AG04449 (cell line): ENCODE measurements around the gene MYO5C.

ENCODE experiments used
- CTCF ChIA-PET: fragments of 350-600 bp; formaldehyde crosslinking; extraction: SDS; loops from one replicate; lab custom pipeline; 2021; ENCODE audit warnings: antibody characterized with exemption; lab: Yijun Ruan, JAX
- POLR2A ChIA-PET: fragments of 400-600, 350-600 bp; formaldehyde crosslinking; extraction: SDS; loops from one replicate; lab custom pipeline; 2020; ENCODE audit warnings: antibody characterized with exemption, inconsistent platforms; lab: Yijun Ruan, JAX
- DNase-seq: peaks from one replicate; pipeline ENCODE4 v3.0.0-alpha.2; 2010; ENCODE audit warnings: low read depth, low spot score
- H3K4me3 ChIP-seq: 2 replicates; pipeline ENCODE4 v1.5.1; 2011; ENCODE audit warnings: low read depth, mild to moderate bottlenecking, control low read depth, low read length
- TF ChIP-seq, protein P1 (sequence below): IDR thresholded peaks from one replicate; pipeline ENCODE4 v1.5.1; 2011; ENCODE audit warnings: mild to moderate bottlenecking, moderate library complexity, low read length, control low read depth, inconsistent platforms; ENCODE audit not compliant: insufficient read depth; ENCODE audit errors: missing control alignments

The MYO5C gene

DNA sequence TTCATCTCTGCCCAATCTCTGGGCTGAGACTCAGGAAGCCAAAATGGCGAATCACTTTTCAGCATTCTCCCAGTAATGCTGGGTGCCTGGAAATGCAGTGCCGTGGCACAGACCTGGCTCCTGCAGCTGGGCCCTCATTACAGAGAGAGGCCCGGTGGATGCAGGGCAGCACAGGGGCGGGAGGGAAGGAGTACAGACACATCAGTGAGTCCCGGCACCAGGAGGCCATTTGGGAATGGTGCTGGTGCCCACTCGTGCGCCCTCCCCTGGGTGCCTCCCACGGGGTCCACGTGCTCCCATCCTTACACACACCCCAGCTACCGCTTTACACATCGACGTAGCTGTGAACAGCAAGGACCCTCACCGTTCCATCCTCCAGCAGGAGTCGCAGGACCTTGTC is 13.2 kb downstream of the MYO5C start:
- ChIA-PET CTCF (interaction anchor here (1.3 to 1.4 kb wide), 2 partner anchors 10 to 470 kb away, joined by 3 to 4 read pairs; no protein-coding TSS in a partner anchor), POLR2A (no interaction called here)
- TF ChIP-seq, protein P1, sequence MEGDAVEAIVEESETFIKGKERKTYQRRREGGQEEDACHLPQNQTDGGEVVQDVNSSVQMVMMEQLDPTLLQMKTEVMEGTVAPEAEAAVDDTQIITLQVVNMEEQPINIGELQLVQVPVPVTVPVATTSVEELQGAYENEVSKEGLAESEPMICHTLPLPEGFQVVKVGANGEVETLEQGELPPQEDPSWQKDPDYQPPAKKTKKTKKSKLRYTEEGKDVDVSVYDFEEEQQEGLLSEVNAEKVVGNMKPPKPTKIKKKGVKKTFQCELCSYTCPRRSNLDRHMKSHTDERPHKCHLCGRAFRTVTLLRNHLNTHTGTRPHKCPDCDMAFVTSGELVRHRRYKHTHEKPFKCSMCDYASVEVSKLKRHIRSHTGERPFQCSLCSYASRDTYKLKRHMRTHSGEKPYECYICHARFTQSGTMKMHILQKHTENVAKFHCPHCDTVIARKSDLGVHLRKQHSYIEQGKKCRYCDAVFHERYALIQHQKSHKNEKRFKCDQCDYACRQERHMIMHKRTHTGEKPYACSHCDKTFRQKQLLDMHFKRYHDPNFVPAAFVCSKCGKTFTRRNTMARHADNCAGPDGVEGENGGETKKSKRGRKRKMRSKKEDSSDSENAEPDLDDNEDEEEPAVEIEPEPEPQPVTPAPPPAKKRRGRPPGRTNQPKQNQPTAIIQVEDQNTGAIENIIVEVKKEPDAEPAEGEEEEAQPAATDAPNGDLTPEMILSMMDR: no peak
- no peak overlapping the region for H3K4me3 ChIP-seq
- no peak for DNase-seq

DNA sequence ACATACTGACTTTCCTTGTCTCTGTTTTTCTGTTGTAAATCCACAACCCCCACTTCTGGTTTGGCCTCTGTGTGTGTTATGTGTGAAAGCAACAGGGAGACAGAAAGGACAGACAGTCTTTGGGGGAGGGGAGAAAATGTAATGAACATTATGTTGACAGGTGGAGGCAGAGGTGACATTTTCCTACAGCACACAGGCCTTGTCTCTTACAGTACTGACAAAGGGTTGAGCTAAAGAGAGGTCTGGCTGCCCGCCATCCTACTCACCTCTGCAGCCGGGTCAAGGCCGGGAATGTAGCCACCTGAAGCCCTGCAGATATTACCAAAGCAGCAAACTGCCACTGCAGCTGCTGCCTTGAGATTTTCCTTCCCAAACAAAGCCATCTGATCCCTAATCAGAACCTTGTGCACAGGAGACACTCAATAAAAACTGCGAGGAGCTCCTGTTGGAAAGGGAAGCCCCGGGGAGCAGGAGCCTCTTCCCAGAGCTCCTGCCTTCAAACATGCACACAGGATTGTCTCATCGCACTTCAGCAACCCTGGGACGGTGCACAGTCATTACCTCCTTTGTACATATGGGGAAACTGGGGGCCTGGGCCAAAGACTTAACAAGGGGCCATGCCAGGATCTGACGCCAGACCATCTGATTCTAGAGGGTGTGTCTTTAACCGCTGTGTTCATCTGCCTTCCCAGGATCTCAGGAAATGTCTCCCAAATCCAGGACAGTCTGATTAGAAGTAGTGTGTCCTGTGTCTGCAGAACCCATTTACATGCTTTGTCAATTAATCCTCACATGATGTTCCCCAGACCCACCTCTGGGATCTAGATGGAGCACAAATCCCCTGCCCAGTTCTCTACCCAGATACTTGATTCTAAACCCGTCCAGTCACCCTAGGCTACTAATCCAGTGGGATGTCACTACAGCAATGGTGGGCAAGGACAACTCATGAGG is 14.2 kb downstream of the MYO5C start:
- ChIA-PET CTCF (interaction anchor here (1.3 to 1.4 kb wide), 3 partner anchors 11 to 471 kb away, joined by 3 to 6 read pairs (median 4); no protein-coding TSS in a partner anchor), POLR2A (interaction anchor here (0.6 kb wide), 1 partner anchor 54 kb away, joined by 3 read pairs; no protein-coding TSS in a partner anchor)
- TF ChIP-seq, protein P1: no peak
- no peak overlapping the region for H3K4me3 ChIP-seq
- DNase-seq: no peak

DNA sequence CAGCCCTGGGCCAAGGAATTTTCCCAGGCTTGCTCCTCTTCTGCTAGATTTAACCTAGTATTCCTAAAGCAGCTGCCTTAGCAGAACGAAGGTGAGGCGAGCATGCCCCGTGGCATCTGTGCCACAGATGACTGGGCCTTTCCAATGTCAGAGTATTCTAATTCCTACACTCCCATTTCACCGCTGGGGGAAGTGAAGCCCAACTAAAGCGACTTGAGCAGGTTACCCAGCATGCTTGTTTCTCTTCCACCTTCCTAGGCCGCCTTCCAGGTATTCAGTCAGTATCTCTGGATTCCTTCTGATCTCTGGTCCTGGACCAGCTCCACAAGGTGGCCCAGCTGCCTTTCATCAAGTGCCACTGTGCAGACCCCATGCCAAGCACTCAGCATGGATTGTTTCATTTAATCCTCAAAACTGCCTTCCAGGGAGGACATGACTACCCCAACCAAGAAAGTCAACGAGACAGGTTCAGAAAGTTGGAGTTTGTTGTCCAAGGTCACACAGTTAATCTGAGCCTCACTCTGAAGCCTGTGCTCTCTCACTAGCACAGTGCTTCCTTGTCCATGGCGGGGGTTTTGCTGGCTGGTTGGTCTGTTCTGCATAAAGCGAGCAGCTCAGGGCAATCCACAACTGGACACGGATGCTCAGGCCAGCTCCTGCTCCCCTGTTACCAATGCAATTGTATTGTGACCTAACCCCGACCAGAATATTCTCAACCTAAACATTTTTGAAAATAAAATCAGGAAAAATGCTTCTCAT is 15.1 kb downstream of the MYO5C start:
- DNase-seq: no peak
- no peak overlapping the region for H3K4me3 ChIP-seq
- ChIA-PET CTCF (interaction anchor here (1.0 to 1.4 kb wide), 2 partner anchors 23 to 58 kb away, joined by 3 to 6 read pairs; no protein-coding TSS in a partner anchor), POLR2A (no interaction called here)
- TF ChIP-seq, protein P1: no peak

DNA sequence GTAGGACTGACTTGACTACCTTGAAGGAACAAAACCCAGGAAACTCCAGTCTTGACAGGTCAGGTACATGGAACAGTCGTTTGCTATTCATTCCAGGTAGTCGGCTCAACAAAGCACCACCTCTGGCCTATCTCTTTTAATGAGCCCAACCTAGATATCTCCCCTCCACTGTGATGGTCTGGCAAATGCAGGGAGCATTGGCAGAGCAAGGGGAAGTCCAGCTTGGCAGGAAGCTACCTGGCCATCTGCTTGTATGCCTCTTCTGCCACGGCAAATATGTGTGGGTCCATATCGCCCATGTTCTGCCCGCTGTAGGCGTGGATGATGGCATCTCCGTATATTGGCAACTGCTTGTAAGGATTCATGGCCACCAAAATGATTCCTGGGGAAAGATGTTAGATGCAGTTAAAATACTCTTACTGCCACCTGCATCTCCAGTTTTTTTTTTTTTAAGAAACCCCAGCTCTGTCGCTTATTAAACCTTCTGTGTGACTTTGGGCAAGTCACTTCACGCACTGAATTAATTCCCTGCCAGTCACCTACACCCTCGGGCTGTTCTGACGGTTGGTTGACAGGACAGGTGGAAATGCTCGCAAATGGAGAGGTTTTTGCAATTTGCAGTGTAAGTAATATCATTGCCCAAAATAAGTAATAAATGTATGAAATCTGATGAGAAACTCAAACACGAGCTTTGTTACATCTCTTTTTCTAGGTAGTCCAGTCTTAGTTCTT is 16.8 kb downstream of the MYO5C start:
- ChIA-PET POLR2A (no interaction called here), CTCF (interaction anchor here (1.2 kb wide), 1 partner anchor 12 kb away, joined by 3 read pairs; no protein-coding TSS in a partner anchor)
- no peak overlapping the region for H3K4me3 ChIP-seq
- TF ChIP-seq, protein P1: no peak
- DNase-seq: no peak

DNA sequence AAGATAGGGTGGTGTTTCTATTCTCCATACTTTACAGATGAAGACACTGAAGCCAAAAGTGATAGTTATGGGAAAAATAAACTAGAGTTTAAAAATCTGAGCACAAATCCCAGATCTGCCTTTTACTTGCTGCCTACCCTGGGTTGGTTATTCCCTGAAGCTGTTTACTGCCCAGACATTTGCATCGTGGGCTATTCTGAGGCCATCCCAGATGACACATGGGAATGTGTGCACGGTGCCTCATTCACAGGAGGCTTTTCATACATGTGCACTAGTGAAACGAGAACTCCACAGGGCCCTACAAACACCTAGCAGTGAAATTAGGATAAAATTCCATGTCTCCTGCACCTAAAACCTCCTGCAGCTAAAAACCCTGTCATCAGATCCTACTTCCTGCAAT is 17.5 kb downstream of the MYO5C start:
- ChIA-PET POLR2A (no interaction called here), CTCF (interaction anchor here (1.2 to 2.2 kb wide), 2 partner anchors 13 to 22 kb away, joined by 3 to 10 read pairs; no protein-coding TSS in a partner anchor)
- TF ChIP-seq, protein P1: no peak
- no peak for DNase-seq
- H3K4me3 ChIP-seq: no peak overlapping the region
